GM19351 (cell line): ENCODE results near the gene GPX6.
"Not testable (repeated sequence)": the region's sequence is repeated elsewhere in the genome, so short reads cannot be mapped to it uniquely, and the experiment has no call there.

Experiments used
- ATAC-seq: cut with Tn5 transposase; IDR thresholded peaks from one replicate; pipeline ENCODE4 v1.9.1; 2021; ENCODE audit warnings: mild to moderate bottlenecking, moderate library complexity; ENCODE audit not compliant: unreplicated experiment

GPX6 gene

DNA sequence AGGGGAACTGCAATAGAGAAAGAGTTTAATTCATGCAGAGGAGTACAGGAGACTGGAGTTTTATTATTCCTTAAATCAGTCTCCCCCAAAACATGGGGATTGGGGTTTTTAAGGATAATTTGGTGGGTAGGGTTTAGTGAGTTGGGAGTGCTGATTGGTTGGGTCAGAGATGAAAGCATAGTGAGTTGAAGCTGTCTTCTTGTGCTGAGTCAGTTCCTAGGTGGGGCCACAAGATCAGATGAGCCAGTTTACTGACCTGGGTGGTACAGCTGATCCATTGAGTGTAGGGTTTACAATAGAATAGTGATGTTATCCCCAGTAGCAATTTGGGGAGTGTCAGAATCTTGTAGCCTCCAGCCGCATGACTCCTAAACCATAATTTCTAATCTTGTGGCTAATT, 29.1 kb downstream of the GPX6 start:
- no peak for ATAC-seq

DNA sequence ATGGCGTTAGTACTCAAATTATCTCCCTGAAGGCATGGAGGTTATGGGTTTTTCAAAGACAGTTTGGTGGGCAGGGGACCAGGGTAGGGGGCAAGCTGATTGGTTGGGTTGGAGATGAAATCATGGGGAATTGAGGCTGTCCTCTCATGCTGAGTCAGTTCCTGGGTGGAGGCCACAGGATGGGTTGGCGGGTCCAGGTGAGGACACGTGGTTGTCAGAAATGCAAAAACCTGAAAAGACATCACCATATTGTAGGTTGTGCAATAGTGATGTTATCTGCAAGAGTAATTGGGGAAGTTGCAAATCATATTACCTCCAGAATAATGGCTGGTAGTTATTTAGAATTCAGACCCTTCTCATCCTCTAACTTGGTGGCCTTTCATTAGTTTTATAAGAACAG, 30.1 kb downstream of the GPX6 start:
- no peak for ATAC-seq

DNA sequence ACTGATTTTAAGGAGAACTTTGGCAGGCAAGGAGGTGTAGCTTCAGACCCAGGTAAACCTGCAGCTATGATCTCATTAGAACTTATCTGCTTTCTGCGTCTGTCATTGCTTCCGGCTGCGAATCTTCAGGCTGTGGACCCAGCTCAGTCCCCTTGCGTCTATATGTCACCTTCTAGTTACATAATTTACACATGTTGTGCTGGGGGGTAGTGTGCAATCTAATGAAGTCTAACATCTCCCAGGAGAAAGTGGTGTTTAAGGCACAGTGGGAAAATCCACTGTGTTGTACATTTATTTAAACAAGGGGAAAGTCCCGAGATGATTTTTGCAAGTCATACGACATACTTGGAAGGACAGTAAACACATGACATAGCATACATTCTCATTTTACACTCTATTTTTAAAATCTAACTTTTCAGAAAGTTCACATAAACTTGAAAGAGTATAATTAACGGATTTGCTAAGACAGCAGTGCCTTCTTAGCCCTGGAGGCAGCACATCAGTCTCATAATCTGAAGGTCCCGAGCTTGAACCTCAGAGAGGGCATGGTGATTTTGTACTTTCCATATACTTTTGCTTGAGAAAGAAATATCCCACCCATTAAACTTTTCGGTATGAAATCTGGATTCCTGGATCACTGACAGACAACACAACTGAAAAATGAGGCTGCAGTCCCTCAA, 35.2 kb downstream of the GPX6 start:
- no peak for ATAC-seq

DNA sequence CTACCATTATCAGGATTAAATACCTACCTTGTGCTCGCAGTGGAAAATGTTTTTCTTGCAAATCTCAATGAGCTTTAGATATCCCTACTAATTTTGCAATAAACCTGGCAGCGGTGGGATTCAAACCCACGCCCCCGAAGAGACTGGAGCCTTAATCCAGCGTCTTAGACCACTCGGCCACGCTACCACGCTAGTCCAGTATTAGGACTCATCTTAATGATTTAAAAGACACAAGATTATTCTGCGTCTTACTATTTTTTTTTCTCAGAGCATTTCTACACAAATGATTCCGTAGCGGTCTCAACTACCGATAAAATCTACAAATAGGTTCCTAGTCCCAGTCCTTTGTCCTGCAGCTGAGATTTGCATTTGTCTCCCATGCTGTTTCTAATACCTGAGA, 37.1 kb downstream of the GPX6 start:
- ATAC-seq: no peak

DNA sequence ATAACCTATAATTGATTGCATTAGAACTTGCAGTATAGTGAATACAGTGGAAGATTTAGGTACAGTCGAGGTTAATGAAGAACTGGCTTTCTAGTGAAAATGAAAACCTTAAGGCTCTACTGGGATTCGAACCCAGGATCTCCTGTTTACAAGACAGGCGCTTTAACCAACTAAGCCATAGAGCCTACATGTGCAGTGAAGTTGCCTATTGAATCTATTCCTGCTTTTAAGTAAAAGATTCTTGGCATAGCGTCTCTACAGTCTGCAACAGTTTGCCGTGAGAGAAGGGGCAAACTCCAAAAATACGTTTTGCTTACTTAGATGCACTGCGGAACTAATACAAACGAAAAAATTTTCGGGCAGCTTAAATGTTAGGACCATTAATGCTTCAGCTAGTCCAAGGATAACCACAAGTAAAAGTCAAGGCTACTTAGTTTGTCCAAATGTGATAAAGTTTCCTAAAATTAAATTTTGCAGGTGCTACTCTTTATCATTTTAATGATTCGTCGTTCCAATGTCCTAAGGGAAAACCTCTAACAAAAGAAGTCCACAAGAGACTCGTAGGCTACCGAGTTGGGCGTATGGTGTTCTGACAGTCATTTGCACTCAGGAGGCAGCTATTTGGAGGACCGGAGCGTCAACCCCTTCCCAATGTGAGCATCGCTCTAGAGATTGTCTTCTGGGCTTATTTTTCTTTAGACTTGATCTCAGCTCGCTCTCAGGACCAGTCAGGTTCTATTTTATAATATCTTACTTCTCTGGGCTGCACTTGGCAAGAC, 41.0 kb downstream of the GPX6 start:
- ATAC-seq: peak; percentile 60

DNA sequence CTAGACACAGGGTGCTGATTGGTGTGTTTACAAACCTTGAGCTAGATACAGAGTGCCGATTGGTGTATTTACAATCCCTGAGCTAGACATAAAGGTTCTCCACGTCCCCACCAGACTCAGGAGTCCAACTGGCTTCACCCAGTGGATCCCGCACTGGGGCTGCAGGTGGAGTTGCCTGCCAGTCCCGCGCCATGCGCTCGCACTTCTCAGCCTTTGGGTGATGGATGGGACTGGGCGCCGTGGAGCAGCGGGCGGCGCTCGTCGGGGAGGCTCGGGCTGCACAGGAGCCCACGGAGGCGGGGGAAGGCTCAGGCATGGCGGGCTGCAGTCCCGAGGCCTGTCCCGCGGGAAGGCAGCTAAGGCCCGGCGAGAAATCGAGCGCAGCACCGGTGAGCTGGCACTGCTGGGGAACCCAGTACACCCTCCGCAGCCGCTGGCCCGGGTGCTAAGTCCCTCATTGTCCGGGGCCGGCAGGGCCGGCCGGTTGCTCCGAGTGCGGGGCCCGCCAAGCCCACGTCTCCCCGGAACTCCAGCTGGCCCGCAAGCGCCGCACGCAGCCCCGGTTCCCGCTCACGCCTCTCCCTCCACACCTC, 46.3 kb downstream of the GPX6 start:
- not testable (repeated sequence) for ATAC-seq

DNA sequence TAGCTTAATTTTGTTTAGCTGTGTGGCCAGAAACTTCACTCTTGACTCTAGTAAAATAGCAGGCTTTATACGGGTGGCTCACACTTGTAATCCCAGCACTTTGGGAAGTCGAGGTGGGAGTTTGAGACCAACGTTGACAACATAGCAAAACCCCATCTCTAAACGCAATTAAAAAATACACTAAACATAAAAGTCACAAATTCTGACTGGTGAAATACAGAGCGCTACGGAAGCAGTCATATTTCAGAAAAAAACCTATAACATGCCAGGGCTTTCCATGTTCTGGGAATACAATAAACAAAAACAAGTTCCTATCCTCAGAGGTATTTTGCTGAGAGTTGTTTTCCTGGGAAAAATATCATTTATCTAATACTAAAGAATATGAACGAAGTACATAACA, 47.5 kb downstream of the GPX6 start:
- no peak for ATAC-seq

DNA sequence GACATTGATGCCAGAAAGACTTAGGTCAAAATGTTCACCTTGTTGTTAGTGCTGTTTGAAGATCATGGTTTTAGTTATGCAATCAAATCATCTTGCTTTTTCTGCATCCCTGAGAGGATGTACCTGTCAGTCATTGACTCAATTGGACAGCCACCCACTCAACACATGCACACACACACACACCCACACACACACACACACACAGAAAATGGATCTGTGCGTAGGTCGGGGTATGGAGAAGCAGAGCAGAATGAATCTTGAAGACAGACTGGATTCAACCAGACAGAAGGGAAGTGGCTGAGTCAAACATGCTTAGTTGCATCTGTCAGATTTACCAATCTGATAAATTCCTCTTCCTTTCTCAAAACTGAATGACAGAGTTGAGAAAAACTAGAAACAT, 53.2 kb downstream of the GPX6 start:
- ATAC-seq: no peak

DNA sequence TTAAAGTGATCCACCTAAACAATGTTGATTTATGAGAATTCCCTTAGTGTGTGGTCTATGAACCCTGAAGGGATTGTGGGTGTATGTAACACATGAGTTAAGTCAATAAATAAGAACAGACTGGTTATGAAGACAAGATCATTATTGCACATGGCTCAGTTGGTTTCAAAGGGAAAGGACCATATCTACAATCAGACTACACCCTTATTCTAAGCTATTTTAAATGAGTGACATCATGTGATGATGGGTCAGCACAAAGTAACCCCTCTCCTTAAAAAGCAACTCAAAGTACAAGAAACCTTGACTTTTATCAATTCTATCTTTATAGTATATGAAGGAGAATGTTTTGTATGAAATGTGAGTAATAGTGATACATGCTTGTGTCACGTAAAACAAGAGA, 57.0 kb downstream of the GPX6 start:
- no peak for ATAC-seq
